Activated naive CD4-positive, alpha-beta T cell (primary cell): ENCODE measurements around the gene TMEM253.

ENCODE experiments used
- DNase-seq, 4 experiments: peaks; one replicate each; lab custom pipeline; 2025; lab: John Stamatoyannopoulos, UW

TMEM253 gene

GRCh38 chr14:21071225-21072030 lies 29.4 kb upstream of the TMEM253 start:
- DNase-seq, result peak in 1 of 4 experiments; percentile 23

DNA sequence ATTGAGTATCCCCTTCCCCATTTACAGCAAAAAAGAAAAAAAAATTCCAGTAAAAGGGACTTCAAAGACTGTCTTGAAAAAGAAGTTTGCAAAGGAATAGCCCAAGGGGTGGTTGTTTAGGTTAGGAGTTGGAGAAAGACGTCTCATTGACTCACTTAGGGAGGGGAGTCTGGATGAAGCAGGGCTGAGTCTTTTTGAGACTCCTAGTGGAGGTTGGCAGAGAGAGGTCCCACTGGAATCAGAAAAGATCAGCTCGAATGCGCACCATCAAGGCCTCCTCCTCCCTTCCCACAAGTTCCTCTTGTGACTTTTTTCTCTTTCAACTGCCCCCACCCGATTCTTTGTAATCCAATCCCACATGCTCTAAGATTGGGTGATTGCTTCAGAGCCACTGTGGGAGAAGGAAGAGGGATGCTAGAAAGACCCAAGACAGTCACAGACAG lies 28.8 kb upstream of the TMEM253 start:
- DNase-seq, result no peak

DNA sequence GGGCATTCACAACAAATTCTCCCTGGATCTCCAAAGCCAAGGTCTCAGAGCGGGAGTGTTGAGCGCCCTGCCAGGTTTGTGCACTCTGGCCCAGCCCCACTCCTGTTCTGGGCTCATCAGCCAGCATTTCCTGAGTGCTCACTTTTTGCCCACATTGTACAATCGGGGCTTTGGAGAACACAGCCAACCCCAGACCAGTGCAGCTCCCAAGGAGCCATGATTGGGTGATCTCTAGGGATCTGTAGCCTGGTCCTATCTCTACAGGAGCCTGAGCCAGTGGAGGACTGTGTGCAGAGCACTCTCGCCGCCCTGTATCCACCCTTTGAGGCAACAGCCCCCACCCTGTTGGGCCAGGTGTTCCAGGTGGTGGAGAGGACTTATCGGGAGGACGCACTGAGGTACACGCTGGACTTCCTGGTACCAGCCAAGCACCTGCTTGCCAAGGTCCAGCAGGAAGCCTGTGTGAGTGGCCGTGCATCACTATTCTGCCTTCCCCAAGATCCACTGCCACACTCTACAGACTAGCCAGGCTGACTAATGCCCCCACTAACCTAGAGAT lies 28.0 kb upstream of the TMEM253 start:
- DNase-seq, result no peak

- no peak for DNase-seq
These were observed 26.9 kb upstream of the TMEM253 start for GRCh38 chr14:21073921-21074320.

GRCh38 chr14:21074398-21075272 lies 26.2 kb upstream of the TMEM253 start:
- DNase-seq, result no peak

- no peak for DNase-seq
These were observed 25.0 kb upstream of the TMEM253 start for GRCh38 chr14:21075719-21076437.

GRCh38 chr14:21077672-21078071 lies 23.2 kb upstream of the TMEM253 start:
- no peak for DNase-seq

GRCh38 chr14:21078287-21078686 lies 22.6 kb upstream of the TMEM253 start:
- DNase-seq, result no peak

- DNase-seq, result no peak
These were observed 22.1 kb upstream of the TMEM253 start for GRCh38 chr14:21078726-21079125.

DNA sequence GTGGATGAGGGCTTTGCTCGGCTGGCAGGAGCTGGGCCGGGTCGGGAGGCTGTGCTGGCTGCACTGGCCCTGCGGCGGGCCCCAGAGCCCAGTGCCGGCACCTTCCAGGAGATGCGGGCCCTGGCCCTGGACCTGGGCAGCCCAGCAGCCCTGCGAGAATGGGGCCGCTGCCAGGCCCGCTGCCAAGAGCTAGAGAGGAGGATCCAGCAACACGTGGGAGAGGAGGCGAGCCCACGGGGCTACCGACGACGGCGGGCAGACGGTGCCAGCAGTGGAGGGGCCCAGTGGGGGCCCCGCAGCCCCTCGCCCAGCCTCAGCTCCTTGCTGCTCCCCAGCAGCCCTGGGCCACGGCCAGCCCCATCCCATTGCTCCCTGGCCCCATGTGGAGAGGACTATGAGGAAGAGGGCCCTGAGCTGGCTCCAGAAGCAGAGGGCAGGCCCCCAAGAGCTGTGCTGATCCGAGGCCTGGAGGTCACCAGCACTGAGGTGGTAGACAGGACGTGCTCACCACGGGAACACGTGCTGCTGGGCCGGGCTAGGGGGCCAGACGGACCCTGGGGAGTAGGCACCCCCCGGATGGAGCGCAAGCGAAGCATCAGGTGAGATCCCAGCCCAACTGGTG lies 19.2 kb upstream of the TMEM253 start:
- no peak for DNase-seq

- no peak for DNase-seq
These were observed 17.1 kb upstream of the TMEM253 start for GRCh38 chr14:21083565-21084325.

DNA sequence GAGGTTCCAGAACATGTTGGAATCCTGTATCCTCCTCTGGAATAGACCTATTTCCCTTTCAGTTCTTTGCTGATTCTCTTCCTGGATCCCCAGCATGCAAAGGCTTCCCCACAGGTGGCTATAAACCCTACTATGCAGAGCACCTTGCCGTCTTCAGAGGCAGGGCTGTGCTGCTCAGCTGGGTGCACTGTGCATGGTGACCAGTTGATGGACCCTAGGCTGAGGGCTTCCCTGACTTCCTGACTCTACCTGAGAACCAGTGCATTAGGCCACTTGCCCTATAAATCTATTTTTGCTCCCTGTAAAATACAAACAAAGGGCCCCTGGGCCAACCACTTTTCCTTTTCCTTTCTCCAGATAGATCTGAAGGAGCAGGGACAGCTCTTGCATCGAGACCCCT lies 16.5 kb upstream of the TMEM253 start:
- DNase-seq, result no peak

- DNase-seq, result no peak
These were observed 15.6 kb upstream of the TMEM253 start for GRCh38 chr14:21084998-21085853.

- no peak for DNase-seq
These were observed 14.0 kb upstream of the TMEM253 start for GRCh38 chr14:21086908-21087293.

GRCh38 chr14:21087294-21088091 lies 13.4 kb upstream of the TMEM253 start:
- DNase-seq, result peak in 2 of 4 experiments; percentile 18 to 26

DNA sequence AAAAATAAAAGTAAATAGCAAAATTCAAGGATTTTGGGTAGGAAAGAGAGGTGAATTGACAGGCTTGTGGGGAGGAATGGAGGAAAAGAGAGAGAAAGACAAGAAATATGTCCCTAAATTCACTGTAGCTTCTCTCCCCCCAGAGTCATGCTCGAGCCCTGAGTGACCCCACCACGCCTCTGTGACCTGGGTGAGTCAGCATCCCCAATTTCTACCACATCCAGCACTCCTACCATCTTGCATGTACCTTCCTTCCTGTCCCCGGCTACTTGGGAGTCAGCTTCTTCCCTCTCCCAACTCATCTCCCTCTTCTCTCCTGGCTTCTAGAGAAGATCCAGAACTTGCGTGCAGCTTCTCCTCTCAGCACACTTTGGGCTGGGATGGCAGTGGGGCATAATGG lies 12.2 kb upstream of the TMEM253 start:
- DNase-seq, result no peak

- no peak for DNase-seq
These were observed 11.6 kb upstream of the TMEM253 start for GRCh38 chr14:21089271-21089670.

GRCh38 chr14:21089877-21090193 lies 11.0 kb upstream of the TMEM253 start:
- DNase-seq, result no peak
